ENCODE measurements around the gene S100A8. TPM values are rescaled to one million over a fixed set of nuclear protein-coding genes. Genes with fewer than 3 reads are reported as not detected.

The S100A8 gene
- total and polyA plus RNA-seq, 2 donors: 291 to 754 TPM

- WGBS: 87% methylated on average over 3 of the region's 3 CpGs
- no peak overlapping the region for H3K4me3 ChIP-seq (ENCODE audit: low read length in 2 of 2)
- no peaks in the 10 kb centered on the region for H3K9me3 ChIP-seq (ENCODE audit: control insufficient read depth in 2 of 2, insufficient read depth in 1 of 2, low read length in 1 of 2)
- DNase-seq (ENCODE audit: low read depth in 6 of 9, low spot score in 9 of 9): no peak
- no peak overlapping the region for H3K27ac ChIP-seq (ENCODE audit: low read depth in 1 of 2, low read length in 1 of 2)
- H3K27me3 ChIP-seq (ENCODE audit: control insufficient read depth in 2 of 2, insufficient read depth in 1 of 2, low read length in 1 of 2): no peaks in the 10 kb centered on the region
- H3K36me3 ChIP-seq (ENCODE audit: control insufficient read depth in 2 of 2, insufficient read depth in 2 of 2, low read length in 1 of 2): no peaks in the 10 kb centered on the region
- no peaks in the 10 kb centered on the region for H3K4me1 ChIP-seq (ENCODE audit: control insufficient read depth in 2 of 2, insufficient read depth in 2 of 2, low read length in 2 of 2)
These were observed 40.6 kb upstream of the S100A8 start for GRCh38 chr1:153431427-153431826.

GRCh38 chr1:153431002-153431401, 40.1 kb upstream of the S100A8 start:
- Histone ChIP-seq H3K27me3 (ENCODE audit: control insufficient read depth in 2 of 2, insufficient read depth in 1 of 2, low read length in 1 of 2) (no peaks in the 10 kb centered on the region), H3K4me3 (ENCODE audit: low read length in 2 of 2) (no peak overlapping the region), H3K4me1 (ENCODE audit: control insufficient read depth in 2 of 2, insufficient read depth in 2 of 2, low read length in 2 of 2) (no peaks in the 10 kb centered on the region), H3K36me3 (ENCODE audit: control insufficient read depth in 2 of 2, insufficient read depth in 2 of 2, low read length in 1 of 2) (no peaks in the 10 kb centered on the region), H3K27ac (ENCODE audit: low read depth in 1 of 2, low read length in 1 of 2) (no peak overlapping the region), H3K9me3 (ENCODE audit: control insufficient read depth in 2 of 2, insufficient read depth in 1 of 2, low read length in 1 of 2) (no peaks in the 10 kb centered on the region)
- WGBS: 92% methylated on average over 17 of the region's 17 CpGs
- no peak for DNase-seq (ENCODE audit: low read depth in 6 of 9, low spot score in 9 of 9)

- Histone ChIP-seq H3K9me3 (ENCODE audit: control insufficient read depth in 2 of 2, insufficient read depth in 1 of 2, low read length in 1 of 2) (no peaks in the 10 kb centered on the region), H3K4me1 (ENCODE audit: control insufficient read depth in 2 of 2, insufficient read depth in 2 of 2, low read length in 2 of 2) (no peaks in the 10 kb centered on the region), H3K27me3 (ENCODE audit: control insufficient read depth in 2 of 2, insufficient read depth in 1 of 2, low read length in 1 of 2) (no peaks in the 10 kb centered on the region), H3K36me3 (ENCODE audit: control insufficient read depth in 2 of 2, insufficient read depth in 2 of 2, low read length in 1 of 2) (no peaks in the 10 kb centered on the region), H3K4me3 (ENCODE audit: low read length in 2 of 2) (no peak overlapping the region), H3K27ac (ENCODE audit: low read depth in 1 of 2, low read length in 1 of 2) (no peak overlapping the region)
- DNase-seq (ENCODE audit: low read depth in 6 of 9, low spot score in 9 of 9): no peak
- 90% methylated on average over 3 of the region's 3 CpGs for WGBS
These were observed 39.7 kb upstream of the S100A8 start for GRCh38 chr1:153430561-153430960.

- H3K27me3 ChIP-seq (ENCODE audit: control insufficient read depth in 2 of 2, insufficient read depth in 1 of 2, low read length in 1 of 2): no peaks in the 10 kb centered on the region
- 93% methylated on average over 2 of the region's 2 CpGs for WGBS
These were observed 39.3 kb upstream of the S100A8 start for GRCh38 chr1:153430166-153430553.

GRCh38 chr1:153429266-153430165, 38.6 kb upstream of the S100A8 start:
- H3K9me3 ChIP-seq (ENCODE audit: control insufficient read depth in 2 of 2, insufficient read depth in 1 of 2, low read length in 1 of 2): no peaks in the 10 kb centered on the region
- H3K4me3 ChIP-seq (ENCODE audit: low read length in 2 of 2): no peak overlapping the region
- no peaks in the 10 kb centered on the region for H3K27me3 ChIP-seq (ENCODE audit: control insufficient read depth in 2 of 2, insufficient read depth in 1 of 2, low read length in 1 of 2)
- H3K36me3 ChIP-seq (ENCODE audit: control insufficient read depth in 2 of 2, insufficient read depth in 2 of 2, low read length in 1 of 2): no peaks in the 10 kb centered on the region
- no peak overlapping the region for H3K27ac ChIP-seq (ENCODE audit: low read depth in 1 of 2, low read length in 1 of 2)
- no peaks in the 10 kb centered on the region for H3K4me1 ChIP-seq (ENCODE audit: control insufficient read depth in 2 of 2, insufficient read depth in 2 of 2, low read length in 2 of 2)
- WGBS: 90% methylated on average over 7 of the region's 7 CpGs
- DNase-seq (ENCODE audit: low read depth in 6 of 9, low spot score in 9 of 9): no peak

More at GRCh38 chr1:153430166-153430553, 39.3 kb upstream of the S100A8 start:
- DNase-seq (ENCODE audit: low read depth in 6 of 9, low spot score in 9 of 9): no peak
- H3K27ac ChIP-seq (ENCODE audit: low read depth in 1 of 2, low read length in 1 of 2): no peak overlapping the region
- H3K4me3 ChIP-seq (ENCODE audit: low read length in 2 of 2): no peak overlapping the region
- no peaks in the 10 kb centered on the region for H3K36me3 ChIP-seq (ENCODE audit: control insufficient read depth in 2 of 2, insufficient read depth in 2 of 2, low read length in 1 of 2)
- no peaks in the 10 kb centered on the region for H3K9me3 ChIP-seq (ENCODE audit: control insufficient read depth in 2 of 2, insufficient read depth in 1 of 2, low read length in 1 of 2)
- no peaks in the 10 kb centered on the region for H3K4me1 ChIP-seq (ENCODE audit: control insufficient read depth in 2 of 2, insufficient read depth in 2 of 2, low read length in 2 of 2)

GRCh38 chr1:153428791-153429190, 37.9 kb upstream of the S100A8 start:
- Histone ChIP-seq H3K27me3 (ENCODE audit: control insufficient read depth in 2 of 2, insufficient read depth in 1 of 2, low read length in 1 of 2) (no peaks in the 10 kb centered on the region), H3K27ac (ENCODE audit: low read depth in 1 of 2, low read length in 1 of 2) (no peak overlapping the region), H3K36me3 (ENCODE audit: control insufficient read depth in 2 of 2, insufficient read depth in 2 of 2, low read length in 1 of 2) (no peaks in the 10 kb centered on the region), H3K9me3 (ENCODE audit: control insufficient read depth in 2 of 2, insufficient read depth in 1 of 2, low read length in 1 of 2) (no peaks in the 10 kb centered on the region), H3K4me3 (ENCODE audit: low read length in 2 of 2) (no peak overlapping the region), H3K4me1 (ENCODE audit: control insufficient read depth in 2 of 2, insufficient read depth in 2 of 2, low read length in 2 of 2) (no peaks in the 10 kb centered on the region)
- DNase-seq (ENCODE audit: low read depth in 6 of 9, low spot score in 9 of 9): no peak
- WGBS: 70% methylated on average over 6 of the region's 6 CpGs

GRCh38 chr1:153428073-153428638, 37.3 kb upstream of the S100A8 start:
- WGBS: 86% methylated on average over 12 of the region's 12 CpGs
- Histone ChIP-seq H3K4me3 (ENCODE audit: low read length in 2 of 2) (no peak overlapping the region), H3K27me3 (ENCODE audit: control insufficient read depth in 2 of 2, insufficient read depth in 1 of 2, low read length in 1 of 2) (no peaks in the 10 kb centered on the region), H3K4me1 (ENCODE audit: control insufficient read depth in 2 of 2, insufficient read depth in 2 of 2, low read length in 2 of 2) (no peaks in the 10 kb centered on the region), H3K27ac (ENCODE audit: low read depth in 1 of 2, low read length in 1 of 2) (no peak overlapping the region), H3K36me3 (ENCODE audit: control insufficient read depth in 2 of 2, insufficient read depth in 2 of 2, low read length in 1 of 2) (no peaks in the 10 kb centered on the region), H3K9me3 (ENCODE audit: control insufficient read depth in 2 of 2, insufficient read depth in 1 of 2, low read length in 1 of 2) (no peaks in the 10 kb centered on the region)
- DNase-seq (ENCODE audit: low read depth in 6 of 9, low spot score in 9 of 9): no peak

GRCh38 chr1:153426809-153427208, 35.9 kb upstream of the S100A8 start:
- no peaks in the 10 kb centered on the region for H3K27me3 ChIP-seq (ENCODE audit: control insufficient read depth in 2 of 2, insufficient read depth in 1 of 2, low read length in 1 of 2)

GRCh38 chr1:153422450-153423068, 31.7 kb upstream of the S100A8 start:
- Histone ChIP-seq H3K4me1 (ENCODE audit: control insufficient read depth in 2 of 2, insufficient read depth in 2 of 2, low read length in 2 of 2) (no peaks in the 10 kb centered on the region), H3K36me3 (ENCODE audit: control insufficient read depth in 2 of 2, insufficient read depth in 2 of 2, low read length in 1 of 2) (no peaks in the 10 kb centered on the region), H3K27ac (ENCODE audit: low read depth in 1 of 2, low read length in 1 of 2) (no peak overlapping the region), H3K4me3 (ENCODE audit: low read length in 2 of 2) (no peak overlapping the region), H3K9me3 (ENCODE audit: control insufficient read depth in 2 of 2, insufficient read depth in 1 of 2, low read length in 1 of 2) (no peaks in the 10 kb centered on the region), H3K27me3 (ENCODE audit: control insufficient read depth in 2 of 2, insufficient read depth in 1 of 2, low read length in 1 of 2) (no peaks in the 10 kb centered on the region)
- 11% methylated on average over 6 of the region's 6 CpGs for WGBS
- DNase-seq (ENCODE audit: low read depth in 6 of 9, low spot score in 9 of 9): peak; percentile 41 to 86 (median 71)

More at GRCh38 chr1:153426809-153427208, 35.9 kb upstream of the S100A8 start:
- Histone ChIP-seq H3K4me1 (ENCODE audit: control insufficient read depth in 2 of 2, insufficient read depth in 2 of 2, low read length in 2 of 2) (no peaks in the 10 kb centered on the region), H3K27ac (ENCODE audit: low read depth in 1 of 2, low read length in 1 of 2) (no peak overlapping the region), H3K36me3 (ENCODE audit: control insufficient read depth in 2 of 2, insufficient read depth in 2 of 2, low read length in 1 of 2) (no peaks in the 10 kb centered on the region), H3K9me3 (ENCODE audit: control insufficient read depth in 2 of 2, insufficient read depth in 1 of 2, low read length in 1 of 2) (no peaks in the 10 kb centered on the region), H3K4me3 (ENCODE audit: low read length in 2 of 2) (no peak overlapping the region)
- WGBS: 38% methylated on average over 1 of the region's 1 CpG
- DNase-seq (ENCODE audit: low read depth in 6 of 9, low spot score in 9 of 9): no peak
